C4-2B (cell line): Measurements from ENCODE around the gene DDA1.

ENCODE experiments used
- CTCF ChIP-seq: fragments of 450-650 bp; conservative IDR thresholded peaks from 2 replicates; pipeline ENCODE4 v1.5.1; 2017; ENCODE audit warnings: mild to moderate bottlenecking
- ZFX ChIP-seq: fragments of 450-650 bp; IDR thresholded peaks from 2 replicates; pipeline ENCODE4 v1.6.1; 2017

GRCh38 chr19:17286752-17287151 lies 22.6 kb upstream of the DDA1 start:
- no peak for TF ChIP-seq CTCF
- no peak for TF ChIP-seq ZFX
